IPS-NIHi7 (cell line): ENCODE measurements around the gene TREML1.
A peak's percentile ranks its signal among the peaks of the same experiment; 100 is the strongest.

ENCODE experiments used
- DNase-seq: peaks from one replicate; pipeline ENCODE4 v3.0.0; 2012; ENCODE audit warnings: mixed read lengths; ENCODE audit errors: extremely low spot score

The TREML1 gene

GRCh38 chr6:41177695-41178094, 23.5 kb upstream of the TREML1 start:
- no peak for DNase-seq

- no peak for DNase-seq
These were observed 23.1 kb upstream of the TREML1 start for GRCh38 chr6:41177287-41177686.

- DNase-seq: no peak
These were observed 22.0 kb upstream of the TREML1 start for GRCh38 chr6:41176189-41176588.

- no peak for DNase-seq
These were observed 20.9 kb upstream of the TREML1 start for GRCh38 chr6:41175084-41175483.

GRCh38 chr6:41174610-41175009, 20.5 kb upstream of the TREML1 start:
- no peak for DNase-seq

- DNase-seq: peak; percentile 47
These were observed 17.8 kb upstream of the TREML1 start for GRCh38 chr6:41171908-41172307.

GRCh38 chr6:41170547-41171160, 16.5 kb upstream of the TREML1 start:
- no peak for DNase-seq

- DNase-seq: peak; percentile 72
These were observed 13.2 kb upstream of the TREML1 start for GRCh38 chr6:41167173-41167963.

GRCh38 chr6:41164551-41165120, 10.5 kb upstream of the TREML1 start:
- DNase-seq: no peak

- DNase-seq: no peak
These were observed 9.2 kb upstream of the TREML1 start for GRCh38 chr6:41163419-41163717.

GRCh38 chr6:41162687-41163418, 8.7 kb upstream of the TREML1 start, which contains the start of gene TREM2:
TREM2 (minus strand) TSS chr6:41163116; CDS start chr6:41163082, 34 bp downstream.
- no peak for DNase-seq

GRCh38 chr6:41161851-41162552, 7.9 kb upstream of the TREML1 start:
- no peak for DNase-seq

GRCh38 chr6:41161380-41161779, 7.2 kb upstream of the TREML1 start:
- DNase-seq: no peak

- DNase-seq: no peak
These were observed 6.8 kb upstream of the TREML1 start for GRCh38 chr6:41160933-41161332.

GRCh38 chr6:41159415-41160082, 5.4 kb upstream of the TREML1 start:
- no peak for DNase-seq

GRCh38 chr6:41157323-41157722, 3.2 kb upstream of the TREML1 start:
- no peak for DNase-seq

GRCh38 chr6:41156771-41157170, 2.6 kb upstream of the TREML1 start:
- DNase-seq: no peak

- DNase-seq: no peak
These were observed 1.9 kb upstream of the TREML1 start for GRCh38 chr6:41156001-41156400.

- no peak for DNase-seq
These were observed 1.1 kb upstream of the TREML1 start for GRCh38 chr6:41155132-41155805.

- DNase-seq: no peak
These were observed 696 bp downstream of the TREML1 start for GRCh38 chr6:41153451-41153850.

GRCh38 chr6:41150671-41151070, 3.5 kb downstream of the TREML1 start:
- no peak for DNase-seq
